ENCODE measurements around the gene EGFL6. TPM values are rescaled to one million over a fixed set of nuclear protein-coding genes. Genes with fewer than 3 reads are reported as not detected.
"Not testable (repeated sequence)": the region's sequence is repeated elsewhere in the genome, so short reads cannot be mapped to it uniquely, and the experiment has no call there.

EGFL6 gene
- polyA plus RNA-seq, 1 of the 3 experiments (the other 2 are of a cell fraction): 0.25 TPM

DNA sequence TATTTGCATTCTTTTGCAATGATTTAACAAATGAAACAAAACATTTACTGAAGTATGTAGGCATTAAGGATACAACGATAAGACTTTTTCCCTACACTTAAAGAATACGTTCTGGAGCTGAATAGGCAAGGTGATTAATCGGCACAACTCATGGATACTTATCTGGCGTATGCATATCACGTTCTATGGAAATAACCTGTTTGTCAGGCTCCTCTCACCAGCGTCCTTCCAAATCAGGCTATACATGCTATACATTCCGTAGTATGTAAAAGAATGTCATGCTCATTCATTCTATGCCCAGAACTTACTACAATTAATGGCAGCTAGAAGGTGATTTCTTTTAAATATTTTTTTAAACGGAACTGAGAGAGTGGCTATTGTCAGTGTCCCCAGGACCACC, 57.9 kb downstream of the EGFL6 start:
- Histone ChIP-seq H3K9me3 (peaks cover 4% of the 10 kb centered on the region; the same call in 1 of the 2 replicates), H2AFZ (ENCODE audit: low read depth) (no peak overlapping the region), H3F3A (replicated peaks; ENCODE audit: insufficient read depth) (no peaks in the 10 kb centered on the region), H3K9me2 (no peaks in the 10 kb centered on the region), H3K36me3 (replicated peaks in 1 of 2; ENCODE audit: control insufficient read depth in 1 of 2, insufficient read depth in 2 of 2, low read length in 1 of 2) (no peaks in the 10 kb centered on the region), H3K27ac (ENCODE audit: low read depth in 2 of 2, low read length in 1 of 2) (no peak overlapping the region), H3K4me2 (no peak overlapping the region), H3K9ac (no peak overlapping the region), H3K79me2 (ENCODE audit: insufficient read depth) (no peaks in the 10 kb centered on the region), H3K4me1 (ENCODE audit: control insufficient read depth in 1 of 2, insufficient read depth in 2 of 2, low read depth in 1 of 2, low read length in 1 of 2) (no peaks in the 10 kb centered on the region), H3K27me3 (ENCODE audit: insufficient read depth) (peaks cover 12% of the 10 kb centered on the region), H3K4me3 (ENCODE audit: low read depth in 2 of 2, low read length in 1 of 2) (no peak overlapping the region), H4K20me1 (ENCODE audit: insufficient read depth) (no peaks in the 10 kb centered on the region)
- TF ChIP-seq TAF1 (IDR thresholded peaks at IDR 0.05; ENCODE audit: borderline replicate concordance, low read depth, low read length) (no peak), GATA2 (CRISPR knock-in tag; IDR thresholded peaks at IDR 0.05) (no peak), EZH2phosphoT487 (IDR thresholded peaks at IDR 0.05; ENCODE audit: borderline replicate concordance, low read depth) (no peak), EP300 (IDR thresholded peaks at IDR 0.05; ENCODE audit: borderline replicate concordance in 1 of 2, low read depth in 1 of 2, low read length in 1 of 2) (no peak), MXI1 (IDR thresholded peaks at IDR 0.05; ENCODE audit: low read depth, low read length) (no peak), RFX5 (IDR thresholded peaks at IDR 0.05; ENCODE audit: low read length) (no peak), TEAD4 (IDR thresholded peaks at IDR 0.05; ENCODE audit: borderline replicate concordance, insufficient read depth) (no peak), FOSL2 (IDR thresholded peaks at IDR 0.05; ENCODE audit: borderline replicate concordance, low read depth) (no peak), POLR2AphosphoS5 (IDR thresholded peaks at IDR 0.05; ENCODE audit: low read depth, low read length) (no peak), RAD21 (IDR thresholded peaks at IDR 0.05; ENCODE audit: low read length) (no peak), NRF1 (IDR thresholded peaks at IDR 0.05; ENCODE audit: low read depth, low read length) (no peak), TCF12 (IDR thresholded peaks at IDR 0.05) (no peak), RCOR1 (IDR thresholded peaks at IDR 0.05; ENCODE audit: low read length) (no peak), NFIC (IDR thresholded peaks at IDR 0.05; ENCODE audit: borderline replicate concordance) (no peak)
- TF ChIP-seq, protein P1, sequence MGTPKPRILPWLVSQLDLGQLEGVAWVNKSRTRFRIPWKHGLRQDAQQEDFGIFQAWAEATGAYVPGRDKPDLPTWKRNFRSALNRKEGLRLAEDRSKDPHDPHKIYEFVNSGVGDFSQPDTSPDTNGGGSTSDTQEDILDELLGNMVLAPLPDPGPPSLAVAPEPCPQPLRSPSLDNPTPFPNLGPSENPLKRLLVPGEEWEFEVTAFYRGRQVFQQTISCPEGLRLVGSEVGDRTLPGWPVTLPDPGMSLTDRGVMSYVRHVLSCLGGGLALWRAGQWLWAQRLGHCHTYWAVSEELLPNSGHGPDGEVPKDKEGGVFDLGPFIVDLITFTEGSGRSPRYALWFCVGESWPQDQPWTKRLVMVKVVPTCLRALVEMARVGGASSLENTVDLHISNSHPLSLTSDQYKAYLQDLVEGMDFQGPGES (IDR thresholded peaks at IDR 0.05; ENCODE audit: low read depth, low read length): no peak
- TF ChIP-seq, protein P2, sequence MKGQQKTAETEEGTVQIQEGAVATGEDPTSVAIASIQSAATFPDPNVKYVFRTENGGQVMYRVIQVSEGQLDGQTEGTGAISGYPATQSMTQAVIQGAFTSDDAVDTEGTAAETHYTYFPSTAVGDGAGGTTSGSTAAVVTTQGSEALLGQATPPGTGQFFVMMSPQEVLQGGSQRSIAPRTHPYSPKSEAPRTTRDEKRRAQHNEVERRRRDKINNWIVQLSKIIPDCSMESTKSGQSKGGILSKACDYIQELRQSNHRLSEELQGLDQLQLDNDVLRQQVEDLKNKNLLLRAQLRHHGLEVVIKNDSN (IDR thresholded peaks at IDR 0.05; ENCODE audit: borderline replicate concordance, low read depth): no peak
- TF ChIP-seq, protein P3, sequence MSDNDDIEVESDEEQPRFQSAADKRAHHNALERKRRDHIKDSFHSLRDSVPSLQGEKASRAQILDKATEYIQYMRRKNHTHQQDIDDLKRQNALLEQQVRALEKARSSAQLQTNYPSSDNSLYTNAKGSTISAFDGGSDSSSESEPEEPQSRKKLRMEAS (IDR thresholded peaks at IDR 0.05; ENCODE audit: low read depth): no peak
- TF ChIP-seq, protein P4, sequence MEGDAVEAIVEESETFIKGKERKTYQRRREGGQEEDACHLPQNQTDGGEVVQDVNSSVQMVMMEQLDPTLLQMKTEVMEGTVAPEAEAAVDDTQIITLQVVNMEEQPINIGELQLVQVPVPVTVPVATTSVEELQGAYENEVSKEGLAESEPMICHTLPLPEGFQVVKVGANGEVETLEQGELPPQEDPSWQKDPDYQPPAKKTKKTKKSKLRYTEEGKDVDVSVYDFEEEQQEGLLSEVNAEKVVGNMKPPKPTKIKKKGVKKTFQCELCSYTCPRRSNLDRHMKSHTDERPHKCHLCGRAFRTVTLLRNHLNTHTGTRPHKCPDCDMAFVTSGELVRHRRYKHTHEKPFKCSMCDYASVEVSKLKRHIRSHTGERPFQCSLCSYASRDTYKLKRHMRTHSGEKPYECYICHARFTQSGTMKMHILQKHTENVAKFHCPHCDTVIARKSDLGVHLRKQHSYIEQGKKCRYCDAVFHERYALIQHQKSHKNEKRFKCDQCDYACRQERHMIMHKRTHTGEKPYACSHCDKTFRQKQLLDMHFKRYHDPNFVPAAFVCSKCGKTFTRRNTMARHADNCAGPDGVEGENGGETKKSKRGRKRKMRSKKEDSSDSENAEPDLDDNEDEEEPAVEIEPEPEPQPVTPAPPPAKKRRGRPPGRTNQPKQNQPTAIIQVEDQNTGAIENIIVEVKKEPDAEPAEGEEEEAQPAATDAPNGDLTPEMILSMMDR (IDR thresholded peaks at IDR 0.05): no peak
- TF ChIP-seq, protein P5, sequence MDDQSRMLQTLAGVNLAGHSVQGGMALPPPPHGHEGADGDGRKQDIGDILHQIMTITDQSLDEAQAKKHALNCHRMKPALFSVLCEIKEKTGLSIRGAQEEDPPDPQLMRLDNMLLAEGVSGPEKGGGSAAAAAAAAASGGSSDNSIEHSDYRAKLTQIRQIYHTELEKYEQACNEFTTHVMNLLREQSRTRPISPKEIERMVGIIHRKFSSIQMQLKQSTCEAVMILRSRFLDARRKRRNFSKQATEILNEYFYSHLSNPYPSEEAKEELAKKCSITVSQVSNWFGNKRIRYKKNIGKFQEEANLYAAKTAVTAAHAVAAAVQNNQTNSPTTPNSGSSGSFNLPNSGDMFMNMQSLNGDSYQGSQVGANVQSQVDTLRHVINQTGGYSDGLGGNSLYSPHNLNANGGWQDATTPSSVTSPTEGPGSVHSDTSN (IDR thresholded peaks at IDR 0.05): no peak
- WGBS (ENCODE audit: low lambda C conversion rate): 28% methylated on average over 8 of the region's 8 CpGs
- DNase-seq: no peak
- CTCF ChIA-PET: interaction anchor here (0.6 to 4.7 kb wide), 4 partner anchors 9 to 120 kb away, joined by 3 to 19 read pairs (median 4); no protein-coding TSS in a partner anchor
- POLR2A ChIA-PET: no interaction called here

DNA sequence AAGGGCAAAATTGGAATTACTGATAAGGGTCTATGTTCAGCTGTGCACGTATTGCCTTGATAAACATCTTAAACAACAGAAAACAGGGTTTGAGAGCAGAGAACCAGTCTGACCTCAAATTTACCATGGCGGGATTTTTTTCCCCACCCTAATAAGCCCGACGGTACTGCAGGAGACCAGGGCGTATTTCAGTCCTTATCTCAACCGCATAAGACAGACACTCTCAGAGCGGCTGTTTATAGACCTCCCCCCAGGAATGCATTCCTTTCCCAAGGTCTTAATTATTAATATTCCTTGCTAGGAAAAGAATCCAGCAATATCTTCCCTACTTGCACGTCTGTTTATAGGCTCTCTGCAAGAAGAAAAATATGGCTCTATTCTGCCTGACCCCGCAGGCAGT, 67.8 kb downstream of the EGFL6 start:
- WGBS (ENCODE audit: low lambda C conversion rate): 49% methylated on average over 9 of the region's 9 CpGs
- POLR2A ChIA-PET: not testable (repeated sequence)

More for the DNA sequence above, 67.8 kb downstream of the EGFL6 start:
- H3K9me3 ChIP-seq; H3F3A ChIP-seq (replicated peaks; ENCODE audit: insufficient read depth); DNase-seq; H3K4me3 ChIP-seq (ENCODE audit: low read depth in 2 of 2, low read length in 1 of 2); H3K9me2 ChIP-seq; H3K9ac ChIP-seq; H2AFZ ChIP-seq (ENCODE audit: low read depth); H4K20me1 ChIP-seq (ENCODE audit: insufficient read depth); H3K4me2 ChIP-seq; H3K4me1 ChIP-seq (ENCODE audit: control insufficient read depth in 1 of 2, insufficient read depth in 2 of 2, low read depth in 1 of 2, low read length in 1 of 2); H3K27ac ChIP-seq (ENCODE audit: low read depth in 2 of 2, low read length in 1 of 2); H3K79me2 ChIP-seq (ENCODE audit: insufficient read depth); H3K27me3 ChIP-seq (ENCODE audit: insufficient read depth); H3K36me3 ChIP-seq (replicated peaks in 1 of 2; ENCODE audit: control insufficient read depth in 1 of 2, insufficient read depth in 2 of 2, low read length in 1 of 2); CTCF ChIA-PET: not testable (repeated sequence)

All from SK-N-SH (cell line).